ENCODE data around the gene SELENOM.
A peak's percentile ranks its signal among the peaks of the same experiment; 100 is the strongest.

SELENOM gene

GRCh38 chr22:31104869-31105268 lies 2.5 kb downstream of the SELENOM start:
- Histone ChIP-seq H2AFZ (ENCODE audit: low read depth, low read length) (no peak overlapping the region), H3K79me1 (replicated peaks; ENCODE audit: low read length, poor library complexity, severe bottlenecking) (peaks cover 2% of the 10 kb centered on the region), H3K36me3 (ENCODE audit: control insufficient read depth in 1 of 2, insufficient read depth in 2 of 2, low read depth in 1 of 2, low read length in 2 of 2) (peaks cover 47 to 56% of the 10 kb centered on the region in 2 experiments), H2BK12ac (ENCODE audit: low read length in 2 of 2) (no peak overlapping the region), H3K23ac (ENCODE audit: low read length in 2 of 2) (no peak overlapping the region), H3K14ac (ENCODE audit: low read length in 2 of 2) (no peak overlapping the region), H3K27ac (ENCODE audit: low read length, poor library complexity, severe bottlenecking) (no peak overlapping the region), H2AK5ac (ENCODE audit: low read length, severe bottlenecking) (no peak overlapping the region), H3K4me3 (ENCODE audit: insufficient read depth in 1 of 2, low read depth in 1 of 2, low read length in 2 of 2) (no peak overlapping the region), H2BK120ac (ENCODE audit: low read depth, low read length) (no peak overlapping the region), H2BK5ac (ENCODE audit: low read depth, low read length, poor library complexity, severe bottlenecking) (no peak overlapping the region), H3K4me2 (ENCODE audit: low read length, poor library complexity, severe bottlenecking) (no peak overlapping the region), H2BK15ac (ENCODE audit: low read depth, poor library complexity, severe bottlenecking) (no peak overlapping the region), H3K9me3 (ENCODE audit: control insufficient read depth, low read length) (no peaks in the 10 kb centered on the region), H3K27me3 (ENCODE audit: control insufficient read depth in 1 of 2, insufficient read depth in 1 of 2, low read length in 2 of 2) (no peaks in the 10 kb centered on the region), H3K9ac (ENCODE audit: low read length) (no peak overlapping the region), H3K4ac (ENCODE audit: low read depth in 1 of 2, low read length in 2 of 2) (no peak overlapping the region), H3K4me1 (ENCODE audit: control insufficient read depth, insufficient read depth, low read depth, low read length) (peaks cover 27% of the 10 kb centered on the region), H3K18ac (ENCODE audit: low read depth in 1 of 2, low read length in 2 of 2) (no peak overlapping the region), H4K91ac (ENCODE audit: low read length) (peak overlapping the region; percentile 35), H4K8ac (ENCODE audit: low read length) (peak overlapping the region; percentile 61)
- 32% methylated on average over 28 of the region's 35 CpGs for WGBS
- DNase-seq = no peak

GRCh38 chr22:31103899-31104694 lies 3.3 kb downstream of the SELENOM start:
- Histone ChIP-seq H3K36me3 (ENCODE audit: control insufficient read depth in 1 of 2, insufficient read depth in 2 of 2, low read depth in 1 of 2, low read length in 2 of 2) (peaks cover 55 to 64% of the 10 kb centered on the region in 2 experiments), H3K4ac (ENCODE audit: low read depth in 1 of 2, low read length in 2 of 2) (peak overlapping the region in 1 of 2 experiments; percentile 5), H2BK12ac (ENCODE audit: low read length in 2 of 2) (no peak overlapping the region), H3K9ac (ENCODE audit: low read length) (peak overlapping the region; percentile 82), H4K91ac (ENCODE audit: low read length) (no peak overlapping the region), H3K14ac (ENCODE audit: low read length in 2 of 2) (no peak overlapping the region), H3K9me3 (ENCODE audit: control insufficient read depth, low read length) (no peaks in the 10 kb centered on the region), H2AK5ac (ENCODE audit: low read length, severe bottlenecking) (no peak overlapping the region), H3K4me1 (ENCODE audit: control insufficient read depth, insufficient read depth, low read depth, low read length) (peaks cover 33% of the 10 kb centered on the region), H3K4me2 (ENCODE audit: low read length, poor library complexity, severe bottlenecking) (no peak overlapping the region), H2BK15ac (ENCODE audit: low read depth, poor library complexity, severe bottlenecking) (no peak overlapping the region), H3K27ac (ENCODE audit: low read length, poor library complexity, severe bottlenecking) (no peak overlapping the region), H3K4me3 (ENCODE audit: insufficient read depth in 1 of 2, low read depth in 1 of 2, low read length in 2 of 2) (no peak overlapping the region), H3K27me3 (ENCODE audit: control insufficient read depth in 1 of 2, insufficient read depth in 1 of 2, low read length in 2 of 2) (no peaks in the 10 kb centered on the region), H4K8ac (ENCODE audit: low read length) (no peak overlapping the region), H2BK120ac (ENCODE audit: low read depth, low read length) (no peak overlapping the region), H3K79me1 (replicated peaks; ENCODE audit: low read length, poor library complexity, severe bottlenecking) (peaks cover 4% of the 10 kb centered on the region), H2AFZ (ENCODE audit: low read depth, low read length) (no peak overlapping the region), H3K23ac (ENCODE audit: low read length in 2 of 2) (no peak overlapping the region), H2BK5ac (ENCODE audit: low read depth, low read length, poor library complexity, severe bottlenecking) (no peak overlapping the region), H3K18ac (ENCODE audit: low read depth in 1 of 2, low read length in 2 of 2) (no peak overlapping the region)
- 95% methylated on average over 23 of the region's 33 CpGs for WGBS
- no peak for DNase-seq

- Histone ChIP-seq H3K27ac (ENCODE audit: low read length, poor library complexity, severe bottlenecking) (peak overlapping the region; percentile 4), H2AFZ (ENCODE audit: low read depth, low read length) (no peak overlapping the region), H3K27me3 (ENCODE audit: control insufficient read depth in 1 of 2, insufficient read depth in 1 of 2, low read length in 2 of 2) (no peaks in the 10 kb centered on the region), H4K91ac (ENCODE audit: low read length) (peak overlapping the region; percentile 1), H2BK120ac (ENCODE audit: low read depth, low read length) (peak overlapping the region; percentile 3), H3K4ac (ENCODE audit: low read depth in 1 of 2, low read length in 2 of 2) (peak overlapping the region in 1 of 2 experiments; percentile 22), H3K4me1 (ENCODE audit: control insufficient read depth, insufficient read depth, low read depth, low read length) (peaks cover 37% of the 10 kb centered on the region), H4K8ac (ENCODE audit: low read length) (peak overlapping the region; percentile 5), H2BK15ac (ENCODE audit: low read depth, poor library complexity, severe bottlenecking) (no peak overlapping the region), H3K79me1 (replicated peaks; ENCODE audit: low read length, poor library complexity, severe bottlenecking) (peaks cover 6% of the 10 kb centered on the region), H3K9ac (ENCODE audit: low read length) (peak overlapping the region; percentile 82), H3K23ac (ENCODE audit: low read length in 2 of 2) (no peak overlapping the region), H3K14ac (ENCODE audit: low read length in 2 of 2) (no peak overlapping the region), H2AK5ac (ENCODE audit: low read length, severe bottlenecking) (no peak overlapping the region), H3K18ac (ENCODE audit: low read depth in 1 of 2, low read length in 2 of 2) (peak overlapping the region; percentile 24 to 61), H3K9me3 (ENCODE audit: control insufficient read depth, low read length) (no peaks in the 10 kb centered on the region), H3K4me2 (ENCODE audit: low read length, poor library complexity, severe bottlenecking) (no peak overlapping the region), H3K4me3 (ENCODE audit: insufficient read depth in 1 of 2, low read depth in 1 of 2, low read length in 2 of 2) (peak overlapping the region in 1 of 2 experiments; percentile 1), H3K36me3 (ENCODE audit: control insufficient read depth in 1 of 2, insufficient read depth in 2 of 2, low read depth in 1 of 2, low read length in 2 of 2) (peaks cover 63 to 74% of the 10 kb centered on the region in 2 experiments), H2BK5ac (ENCODE audit: low read depth, low read length, poor library complexity, severe bottlenecking) (no peak overlapping the region), H2BK12ac (ENCODE audit: low read length in 2 of 2) (peak overlapping the region in 1 of 2 experiments; percentile 12)
- DNase-seq = no peak
- 89% methylated on average over 2 of the region's 2 CpGs for WGBS
Observed at GRCh38 chr22:31103111-31103510, 4.3 kb downstream of the SELENOM start.

- Histone ChIP-seq H3K18ac (ENCODE audit: low read depth in 1 of 2, low read length in 2 of 2) (peak overlapping the region; percentile 24 to 85), H3K9ac (ENCODE audit: low read length) (peak overlapping the region; percentile 82), H2BK15ac (ENCODE audit: low read depth, poor library complexity, severe bottlenecking) (no peak overlapping the region), H4K8ac (ENCODE audit: low read length) (no peak overlapping the region), H3K14ac (ENCODE audit: low read length in 2 of 2) (no peak overlapping the region), H3K4me2 (ENCODE audit: low read length, poor library complexity, severe bottlenecking) (no peak overlapping the region), H4K91ac (ENCODE audit: low read length) (peak overlapping the region; percentile 60), H3K9me3 (ENCODE audit: control insufficient read depth, low read length) (no peaks in the 10 kb centered on the region), H3K27ac (ENCODE audit: low read length, poor library complexity, severe bottlenecking) (peak overlapping the region; percentile 5), H3K23ac (ENCODE audit: low read length in 2 of 2) (no peak overlapping the region), H2AK5ac (ENCODE audit: low read length, severe bottlenecking) (no peak overlapping the region), H3K36me3 (ENCODE audit: control insufficient read depth in 1 of 2, insufficient read depth in 2 of 2, low read depth in 1 of 2, low read length in 2 of 2) (peaks cover 69 to 79% of the 10 kb centered on the region in 2 experiments), H3K27me3 (ENCODE audit: control insufficient read depth in 1 of 2, insufficient read depth in 1 of 2, low read length in 2 of 2) (no peaks in the 10 kb centered on the region), H2BK5ac (ENCODE audit: low read depth, low read length, poor library complexity, severe bottlenecking) (no peak overlapping the region), H2BK120ac (ENCODE audit: low read depth, low read length) (peak overlapping the region; percentile 3), H3K4me3 (ENCODE audit: insufficient read depth in 1 of 2, low read depth in 1 of 2, low read length in 2 of 2) (peak overlapping the region in 1 of 2 experiments; percentile 1), H3K79me1 (replicated peaks; ENCODE audit: low read length, poor library complexity, severe bottlenecking) (peaks cover 7% of the 10 kb centered on the region), H3K4me1 (ENCODE audit: control insufficient read depth, insufficient read depth, low read depth, low read length) (peaks cover 37% of the 10 kb centered on the region), H2AFZ (ENCODE audit: low read depth, low read length) (no peak overlapping the region), H3K4ac (ENCODE audit: low read depth in 1 of 2, low read length in 2 of 2) (peak overlapping the region in 1 of 2 experiments; percentile 29), H2BK12ac (ENCODE audit: low read length in 2 of 2) (peak overlapping the region; percentile 7 to 46)
- peak; percentile 99 for DNase-seq
- 6% methylated on average over 6 of the region's 8 CpGs for WGBS
Observed at GRCh38 chr22:31102441-31103081, 4.8 kb downstream of the SELENOM start.

All from mesenchymal stem cell (in vitro differentiated cells and primary cell).